ENCODE data around the gene PCCA. TPM values are rescaled to one million over a fixed set of nuclear protein-coding genes. Genes with fewer than 3 reads are reported as not detected.

The PCCA gene
- total RNA-seq, 1 experiment from 2014 or later, result 39.9 TPM

GRCh38 chr13:100304229-100304628, 215.3 kb downstream of the PCCA start:
- POLR2A ChIA-PET, result no interaction called here
- TF ChIP-seq CTCF (IDR thresholded peaks at IDR 0.05; ENCODE audit: insufficient read depth in 1 of 2, low read depth in 1 of 2, low read length in 1 of 2, severe bottlenecking in 1 of 2, unreplicated experiment in 1 of 2), result no peak
- intact Hi-C loops (cut with micrococcal nuclease; ENCODE audit: unreplicated experiment), result no loop called here
- Mint-ChIP-seq H3K36me3 (ENCODE audit: insufficient read depth, unreplicated experiment) (no peaks in the 10 kb centered on the region), H3K4me1 (ENCODE audit: low read depth, unreplicated experiment) (no peaks in the 10 kb centered on the region), H3K9me3 (ENCODE audit: unreplicated experiment) (no peaks in the 10 kb centered on the region), H3K27me3 (ENCODE audit: insufficient read depth, unreplicated experiment) (no peaks in the 10 kb centered on the region), H3K4me3 (ENCODE audit: unreplicated experiment) (no peak overlapping the region), H3K27ac (ENCODE audit: unreplicated experiment) (no peak overlapping the region)
- Histone ChIP-seq H3K4me1 (no peaks in the 10 kb centered on the region), H3K9me3 (no peaks in the 10 kb centered on the region), H3K27me3 (replicated peaks; ENCODE audit: control insufficient read depth, insufficient read depth, low read length) (no peaks in the 10 kb centered on the region), H3K36me3 (ENCODE audit: control insufficient read depth, insufficient read depth, low read length) (no peaks in the 10 kb centered on the region), H3K4me3 (ENCODE audit: low read depth, low read length) (no peak overlapping the region)
- BruUV-seq (replicated peaks), result no TSS peak
- DNase-seq, result no peak
- CTCF ChIA-PET, result no interaction called here

- intact Hi-C loops (cut with micrococcal nuclease; ENCODE audit: unreplicated experiment), result no loop called here
- Mint-ChIP-seq H3K27ac (ENCODE audit: unreplicated experiment) (no peak overlapping the region), H3K4me1 (ENCODE audit: low read depth, unreplicated experiment) (no peaks in the 10 kb centered on the region), H3K9me3 (ENCODE audit: unreplicated experiment) (no peaks in the 10 kb centered on the region), H3K27me3 (ENCODE audit: insufficient read depth, unreplicated experiment) (no peaks in the 10 kb centered on the region), H3K4me3 (ENCODE audit: unreplicated experiment) (no peak overlapping the region), H3K36me3 (ENCODE audit: insufficient read depth, unreplicated experiment) (no peaks in the 10 kb centered on the region)
- Histone ChIP-seq H3K9me3 (no peaks in the 10 kb centered on the region), H3K4me3 (ENCODE audit: low read depth, low read length) (no peak overlapping the region), H3K27me3 (replicated peaks; ENCODE audit: control insufficient read depth, insufficient read depth, low read length) (no peaks in the 10 kb centered on the region), H3K36me3 (ENCODE audit: control insufficient read depth, insufficient read depth, low read length) (no peaks in the 10 kb centered on the region), H3K4me1 (no peaks in the 10 kb centered on the region)
- CTCF ChIA-PET, result no interaction called here
- BruUV-seq (replicated peaks), result no TSS peak
- POLR2A ChIA-PET, result no interaction called here
- no peak for TF ChIP-seq CTCF (IDR thresholded peaks at IDR 0.05; ENCODE audit: insufficient read depth in 1 of 2, low read depth in 1 of 2, low read length in 1 of 2, severe bottlenecking in 1 of 2, unreplicated experiment in 1 of 2)
- no peak for DNase-seq
These were observed 216.5 kb downstream of the PCCA start for GRCh38 chr13:100305398-100305797.

GRCh38 chr13:100306030-100306429, 217.1 kb downstream of the PCCA start:
- no peak for DNase-seq
- H3K9me3 ChIP-seq, result no peaks in the 10 kb centered on the region
- H3K27me3 Mint-ChIP-seq (ENCODE audit: insufficient read depth, unreplicated experiment), result no peaks in the 10 kb centered on the region
- no peaks in the 10 kb centered on the region for H3K36me3 Mint-ChIP-seq (ENCODE audit: insufficient read depth, unreplicated experiment)
- H3K36me3 ChIP-seq (ENCODE audit: control insufficient read depth, insufficient read depth, low read length), result no peaks in the 10 kb centered on the region
- ChIA-PET POLR2A (no interaction called here), CTCF (no interaction called here)
- H3K27ac Mint-ChIP-seq (ENCODE audit: unreplicated experiment), result no peak overlapping the region
- H3K4me3 ChIP-seq (ENCODE audit: low read depth, low read length), result no peak overlapping the region
- H3K4me1 ChIP-seq, result no peaks in the 10 kb centered on the region
- H3K4me3 Mint-ChIP-seq (ENCODE audit: unreplicated experiment), result no peak overlapping the region
- H3K27me3 ChIP-seq (replicated peaks; ENCODE audit: control insufficient read depth, insufficient read depth, low read length), result no peaks in the 10 kb centered on the region
- no peaks in the 10 kb centered on the region for H3K9me3 Mint-ChIP-seq (ENCODE audit: unreplicated experiment)
- intact Hi-C loops (cut with micrococcal nuclease; ENCODE audit: unreplicated experiment), result no loop called here
- TF ChIP-seq CTCF (IDR thresholded peaks at IDR 0.05; ENCODE audit: insufficient read depth in 1 of 2, low read depth in 1 of 2, low read length in 1 of 2, severe bottlenecking in 1 of 2, unreplicated experiment in 1 of 2), result no peak
- H3K4me1 Mint-ChIP-seq (ENCODE audit: low read depth, unreplicated experiment), result no peaks in the 10 kb centered on the region
- BruUV-seq (replicated peaks), result no TSS peak
